ENCODE data around the gene PSMD1.
A peak's percentile ranks its signal among the peaks of the same experiment; 100 is the strongest.

Gene PSMD1

GRCh38 chr2:231186325-231186724, 129.7 kb downstream of the PSMD1 start:
- Mint-ChIP-seq H3K9me3 (no peaks in the 10 kb centered on the region), H3K27me3 (ENCODE audit: low read depth, poor library complexity) (peaks cover 14% of the 10 kb centered on the region), H3K36me3 (ENCODE audit: low read depth) (no peaks in the 10 kb centered on the region), H3K4me3 (no peak overlapping the region), H3K27ac (no peak overlapping the region), H3K4me1 (peaks cover 36% of the 10 kb centered on the region)
- DNase-seq: no peak
- no peak for TF ChIP-seq CTCF (IDR thresholded peaks at IDR 0.05)

GRCh38 chr2:231187736-231188505, 131.3 kb downstream of the PSMD1 start:
- Mint-ChIP-seq H3K4me3 (no peak overlapping the region), H3K36me3 (ENCODE audit: low read depth) (no peaks in the 10 kb centered on the region), H3K27ac (no peak overlapping the region), H3K9me3 (no peaks in the 10 kb centered on the region), H3K27me3 (ENCODE audit: low read depth, poor library complexity) (peaks cover 16% of the 10 kb centered on the region), H3K4me1 (peaks cover 36% of the 10 kb centered on the region)
- DNase-seq: no peak
- no peak for TF ChIP-seq CTCF (IDR thresholded peaks at IDR 0.05)

- H3K27ac Mint-ChIP-seq: peak overlapping the region; percentile 29
- TF ChIP-seq CTCF (IDR thresholded peaks at IDR 0.05): no peak
Measured at GRCh38 chr2:231188506-231189170, 132.0 kb downstream of the PSMD1 start.

DNA sequence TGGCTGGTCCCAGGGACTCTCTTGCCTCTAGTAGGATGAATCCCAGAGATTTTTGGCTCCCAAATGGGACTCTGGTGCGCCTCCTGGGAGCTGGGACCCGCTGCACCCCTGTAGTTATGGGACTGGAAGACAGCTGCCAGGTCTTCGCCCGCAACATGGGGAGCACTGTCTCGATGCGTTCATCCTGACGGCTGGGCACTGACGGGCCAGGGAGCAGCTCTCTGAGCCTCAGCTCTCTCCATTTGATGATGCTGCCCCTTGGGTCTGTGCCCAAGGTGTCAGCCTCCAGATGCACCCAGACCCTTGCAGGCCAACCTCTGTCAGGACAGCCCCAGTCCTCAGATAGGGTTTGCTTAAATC, 132.5 kb downstream of the PSMD1 start:
- no peak for TF ChIP-seq CTCF (IDR thresholded peaks at IDR 0.05)
- no peak overlapping the region for H3K4me3 Mint-ChIP-seq
- no peaks in the 10 kb centered on the region for H3K36me3 Mint-ChIP-seq (ENCODE audit: low read depth)
- H3K27ac Mint-ChIP-seq: no peak overlapping the region
- no peak for DNase-seq
- H3K4me1 Mint-ChIP-seq: peaks cover 34% of the 10 kb centered on the region
- peaks cover 16% of the 10 kb centered on the region for H3K27me3 Mint-ChIP-seq (ENCODE audit: low read depth, poor library complexity)
- H3K9me3 Mint-ChIP-seq: no peaks in the 10 kb centered on the region

More at GRCh38 chr2:231188506-231189170, 132.0 kb downstream of the PSMD1 start:
- Mint-ChIP-seq H3K4me3 (no peak overlapping the region), H3K4me1 (peaks cover 34% of the 10 kb centered on the region), H3K27me3 (ENCODE audit: low read depth, poor library complexity) (peaks cover 16% of the 10 kb centered on the region), H3K9me3 (no peaks in the 10 kb centered on the region), H3K36me3 (ENCODE audit: low read depth) (no peaks in the 10 kb centered on the region)
- DNase-seq: no peak

GRCh38 chr2:231189571-231190495, 133.2 kb downstream of the PSMD1 start:
- TF ChIP-seq CTCF (IDR thresholded peaks at IDR 0.05): no peak
- peak overlapping the region; percentile 36 for H3K4me3 Mint-ChIP-seq
- H3K4me1 Mint-ChIP-seq: peaks cover 34% of the 10 kb centered on the region
- H3K27me3 Mint-ChIP-seq (ENCODE audit: low read depth, poor library complexity): peaks cover 16% of the 10 kb centered on the region
- no peak for DNase-seq
- H3K36me3 Mint-ChIP-seq (ENCODE audit: low read depth): no peaks in the 10 kb centered on the region
- peak overlapping the region; percentile 64 for H3K27ac Mint-ChIP-seq
- H3K9me3 Mint-ChIP-seq: no peaks in the 10 kb centered on the region

Measured in nephron progenitor cell (in vitro differentiated cells).